OCI-M2 (cell line): ENCODE data around the gene XAF1.
"Not testable (repeated sequence)": the region's sequence is repeated elsewhere in the genome, so short reads cannot be mapped to it uniquely, and the experiment has no call there.

Experiments
- DNase-seq: peaks from one replicate; lab custom pipeline; 2025; ENCODE audit not compliant: unreplicated experiment; lab: John Stamatoyannopoulos, UW

XAF1 gene

DNA sequence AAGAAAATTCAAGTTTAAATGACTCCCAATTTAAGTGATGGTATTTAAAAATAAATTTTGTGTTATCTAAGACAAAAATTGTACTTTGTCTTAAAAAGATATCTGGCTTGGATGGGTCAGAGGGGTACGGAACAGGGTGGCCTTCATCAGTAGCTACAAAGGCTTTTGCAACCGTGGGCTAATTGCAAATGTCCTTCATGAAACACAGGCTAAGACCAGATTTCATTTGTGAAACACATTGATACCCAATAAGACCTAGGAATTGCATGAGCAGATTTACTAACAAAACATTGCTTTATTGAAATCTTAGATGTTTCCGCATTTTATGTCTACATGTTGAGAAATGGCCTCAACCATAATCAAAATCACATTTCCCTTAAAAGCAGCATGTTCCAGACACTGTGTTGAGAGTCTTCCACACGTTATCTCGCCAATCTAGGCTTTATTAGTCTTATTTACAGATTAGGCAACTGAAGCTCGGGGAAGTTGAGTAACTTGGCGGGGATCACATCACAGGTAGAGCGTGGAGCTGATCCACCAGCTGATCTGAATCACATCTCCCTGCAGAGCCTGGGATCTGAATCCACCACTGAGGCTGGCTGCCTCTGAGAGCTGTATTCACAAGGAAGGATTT is 42.0 kb downstream of the XAF1 start:
- no peak for DNase-seq

DNA sequence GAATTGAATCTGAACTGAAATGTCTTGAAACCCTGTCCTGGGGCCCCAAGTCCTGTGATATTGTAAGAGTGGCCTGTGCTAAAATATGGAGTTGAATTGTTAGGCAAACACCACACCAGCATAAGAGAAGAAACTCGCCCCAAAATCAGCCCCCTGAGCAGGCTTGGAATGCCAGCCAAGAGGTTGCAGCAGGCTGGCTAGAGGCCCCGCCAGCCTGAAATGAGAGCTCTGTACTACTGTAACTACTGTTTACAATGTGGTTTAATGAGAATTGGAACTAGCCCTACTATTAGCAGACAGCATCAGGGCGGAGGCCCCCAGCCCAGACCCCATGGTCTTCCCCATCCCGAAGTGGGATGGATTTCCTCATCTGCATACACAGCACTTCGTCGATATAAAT is 43.9 kb downstream of the XAF1 start:
- no peak for DNase-seq

DNA sequence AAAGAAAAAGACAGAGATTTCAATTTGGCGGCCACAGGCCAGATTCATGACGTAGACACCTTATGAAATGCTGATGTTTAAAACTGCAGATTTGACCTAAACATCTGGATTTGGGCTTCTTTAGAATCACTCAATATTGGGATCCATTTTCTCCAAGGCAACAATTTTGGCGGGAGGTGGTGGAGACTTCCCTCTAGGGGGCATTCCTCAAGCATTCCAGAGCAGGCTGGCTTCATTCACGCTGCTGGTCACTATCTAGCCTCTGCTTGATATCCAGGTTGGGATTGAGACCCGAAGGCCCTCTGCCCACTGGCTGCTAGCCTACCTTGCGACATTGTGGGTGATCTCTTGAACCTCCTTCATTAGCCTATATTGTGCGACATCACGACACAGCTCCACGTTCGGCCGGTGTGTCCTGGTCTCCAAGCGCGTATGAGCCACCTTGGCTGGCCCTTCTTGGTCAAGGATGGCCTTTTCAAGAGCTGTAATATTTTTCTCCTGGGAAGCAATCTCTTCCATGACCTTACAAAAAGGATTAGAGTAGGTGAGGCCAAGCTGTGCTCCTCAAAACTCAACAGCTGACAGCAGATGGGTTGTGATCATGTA is 44.7 kb downstream of the XAF1 start:
- DNase-seq = no peak

DNA sequence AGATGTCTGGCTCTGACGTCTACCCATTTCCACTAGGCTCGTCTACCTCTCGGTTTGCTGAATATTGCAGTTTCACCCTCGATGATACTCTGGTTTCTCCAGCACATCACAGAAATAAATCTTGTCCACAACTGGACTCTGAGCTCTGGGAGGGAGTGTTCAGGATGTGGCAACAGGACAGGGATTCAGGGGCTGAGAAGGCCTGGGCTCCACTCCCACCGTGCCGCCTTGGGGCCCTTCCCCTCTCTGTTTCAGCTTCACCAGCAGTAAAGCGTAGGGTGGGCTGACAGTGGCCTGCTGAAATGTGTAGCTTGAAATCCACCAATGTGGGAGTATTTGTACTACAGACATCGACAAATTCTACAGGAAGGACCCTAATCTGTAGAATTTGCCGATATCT is 55.7 kb downstream of the XAF1 start:
- DNase-seq = no peak

DNA sequence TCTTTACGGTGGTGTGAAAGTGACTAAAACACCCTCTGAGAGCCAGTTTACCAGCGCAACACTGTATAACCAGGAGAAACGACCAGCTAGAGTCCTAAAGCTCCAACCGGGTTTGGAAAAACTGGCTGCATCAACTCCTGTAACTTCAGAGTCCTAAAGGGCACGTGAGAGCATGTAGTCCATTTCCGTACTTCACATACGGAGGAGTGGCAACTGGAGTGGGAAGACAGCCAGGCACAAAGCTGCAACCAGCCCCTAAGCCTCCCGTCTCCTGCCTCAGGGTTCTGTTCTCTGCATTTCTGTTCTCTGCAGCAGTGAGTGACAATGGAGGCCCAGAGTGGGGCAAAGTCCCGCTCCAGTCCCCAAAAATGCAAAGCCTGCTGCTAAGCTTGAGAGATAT is 56.4 kb downstream of the XAF1 start:
- DNase-seq = no peak

DNA sequence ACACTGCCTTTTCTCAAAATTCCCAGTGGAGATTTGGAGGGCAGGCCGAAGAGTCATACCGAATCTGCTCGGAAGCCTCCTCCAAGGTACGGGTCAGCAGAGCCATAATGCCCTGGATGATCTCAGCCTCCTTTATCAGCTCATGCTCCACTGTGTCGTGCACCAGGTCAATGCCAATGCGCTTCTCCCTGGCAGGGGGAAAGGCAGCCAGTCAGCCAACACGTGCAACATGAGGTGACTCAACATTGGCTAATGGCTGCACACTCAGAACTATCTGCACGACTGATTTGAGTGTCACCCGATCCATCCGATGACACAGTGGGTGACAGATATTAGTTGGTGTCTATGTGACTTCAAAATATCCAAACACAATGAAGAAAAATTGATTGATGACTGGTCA is 59.9 kb downstream of the XAF1 start:
- no peak for DNase-seq

DNA sequence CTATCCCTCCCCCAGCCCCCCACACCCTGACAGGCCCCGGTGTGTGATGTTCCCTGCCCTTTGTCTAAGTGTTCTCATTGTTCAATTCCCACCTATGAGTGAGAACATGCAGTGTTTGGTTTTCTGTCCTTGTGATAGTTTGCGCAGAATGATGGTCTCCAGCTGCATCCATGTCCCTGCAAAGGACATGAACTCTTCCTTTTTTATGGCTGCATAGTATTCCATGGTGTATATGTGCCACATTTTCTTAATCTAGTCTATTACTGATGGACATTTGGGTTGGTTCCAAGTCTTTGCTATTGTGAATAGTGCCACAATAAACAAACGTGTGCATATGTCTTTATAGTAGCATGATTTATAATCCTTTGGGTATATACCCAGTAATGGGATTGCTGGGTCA is 60.5 kb downstream of the XAF1 start:
- DNase-seq = not testable (repeated sequence)

DNA sequence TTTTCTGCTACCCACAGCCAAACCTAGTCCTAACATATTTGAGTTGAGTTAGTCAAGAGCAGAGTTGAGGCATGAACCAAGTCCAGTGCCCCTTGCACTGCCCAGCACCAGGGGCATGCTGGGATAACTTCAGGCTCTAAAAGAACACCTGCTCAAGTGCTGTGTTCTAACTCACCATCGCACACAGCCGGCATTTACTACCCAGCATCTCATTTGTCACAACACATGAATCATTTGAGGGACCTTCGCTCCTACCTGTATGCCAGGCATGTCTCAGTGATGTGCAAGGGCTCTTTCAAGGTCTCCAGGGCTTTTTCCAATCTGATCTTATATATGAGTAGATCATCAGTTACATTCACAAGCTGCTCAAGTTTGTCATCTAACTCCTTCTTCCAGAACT is 63.1 kb downstream of the XAF1 start:
- DNase-seq = no peak

DNA sequence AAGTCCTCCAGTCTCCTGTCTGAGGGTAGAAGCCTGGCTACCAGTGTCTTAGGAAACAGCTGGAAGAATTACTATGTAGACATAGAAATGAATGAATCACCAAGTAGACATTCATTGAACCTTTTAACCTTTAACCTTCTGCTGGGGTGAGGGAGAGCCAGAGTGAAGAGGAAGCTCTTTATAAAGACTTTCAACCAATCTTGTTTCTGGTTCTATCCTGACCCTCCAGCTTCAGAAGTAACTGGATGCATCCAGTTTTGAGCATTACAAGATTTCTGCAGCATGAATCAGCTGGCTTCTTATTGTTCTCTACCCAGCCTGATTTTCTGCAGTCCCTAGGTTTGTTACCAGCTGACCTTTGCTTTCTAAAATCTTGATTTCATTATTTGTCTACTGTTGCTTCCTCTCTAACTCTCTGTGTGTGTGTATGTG is 67.2 kb downstream of the XAF1 start:
- no peak for DNase-seq
